Esophagus squamous epithelium (tissue), 5 donors: Measurements from ENCODE around the gene KBTBD12. TPM values are rescaled to one million over a fixed set of nuclear protein-coding genes. Genes with fewer than 3 reads are reported as not detected.

Source experiments
- DNase-seq: peaks from one replicate; lab custom pipeline; 2025; lab: John Stamatoyannopoulos, UW
- H3K27ac ChIP-seq, 4 donors: fragments of 200-600 bp; sonication (generic); one replicate each; pipeline ENCODE4 v1.5.1; 2016 to 2019; ENCODE audit warnings: mild to moderate bottlenecking in 1 of 4
- H3K27me3 ChIP-seq, 4 donors: fragments of 200-600 bp; sonication (generic); 1 replicate in 3 of 4; 2 replicates in 1 of 4; pipeline versions ENCODE4 v1.5.1 to v1.6.0; 2017 to 2021; ENCODE audit warnings: antibody characterized with exemption in 1 of 4
- H3K36me3 ChIP-seq, 3 donors: fragments of 200-600 bp; sonication (generic); one replicate each; pipeline ENCODE4 v1.5.1; 2016 to 2019
- H3K4me1 ChIP-seq, 3 donors: fragments of 200-600 bp; sonication (generic); one replicate each; pipeline ENCODE4 v1.5.1; 2017 to 2019
- H3K4me3 ChIP-seq, 4 donors: fragments of 200-600 bp; sonication (generic); 1 replicate in 3 of 4; 2 replicates in 1 of 4; pipeline ENCODE4 v1.5.1; 2016 to 2019; ENCODE audit warnings: mild to moderate bottlenecking in 2 of 4, moderate library complexity in 1 of 4
- H3K9me3 ChIP-seq, 3 donors: fragments of 200-600 bp; sonication (generic); one replicate each; pipeline ENCODE4 v1.5.1; 2016 to 2019
- POLR2A ChIP-seq, 4 donors: fragments of 450-650 bp; IDR thresholded peaks; one replicate each; pipeline ENCODE4 v1.6.1; 2017; ENCODE audit warnings: antibody characterized with exemption in 4 of 4, mild to moderate bottlenecking in 4 of 4, moderate library complexity in 3 of 4
- WGBS, 2 donors: methylation state at CpG; one replicate each; pipeline ENCODE4 v1.1.5; 2018; 5-methylcytosine and 5-hydroxymethylcytosine counted together
- intact Hi-C: fragments of 100-400 bp; cut with DNase I; formaldehyde crosslinking; loops from one replicate; pipeline ENCODE4 v1.15.0; 2022
- total RNA-seq, 4 donors: library from RNA; depleted of rRNA; stranded (reverse); fragments of >200 nt; gene quantifications; one replicate each; pipeline ENCODE4 v1.1.0, GENCODE V29; 2016
- TF ChIP-seq, protein P1 (sequence below), 6 experiments: fragments of 450-650 bp in 4 of 6; fragments of 200-600 bp in 2 of 6; sonication (generic) in 2 of 6; IDR thresholded peaks; one replicate each; pipeline ENCODE4 v1.5.1; 2016 to 2019; ENCODE audit warnings: antibody characterized with exemption in 6 of 6, mild to moderate bottlenecking in 4 of 6, moderate library complexity in 4 of 6
- donor health status: DM: yes; HTN: yes; CAD: no.

KBTBD12 gene
- total RNA-seq, 4 donors from 2014 or later, result 0.38 TPM; not detected in 2

DNA sequence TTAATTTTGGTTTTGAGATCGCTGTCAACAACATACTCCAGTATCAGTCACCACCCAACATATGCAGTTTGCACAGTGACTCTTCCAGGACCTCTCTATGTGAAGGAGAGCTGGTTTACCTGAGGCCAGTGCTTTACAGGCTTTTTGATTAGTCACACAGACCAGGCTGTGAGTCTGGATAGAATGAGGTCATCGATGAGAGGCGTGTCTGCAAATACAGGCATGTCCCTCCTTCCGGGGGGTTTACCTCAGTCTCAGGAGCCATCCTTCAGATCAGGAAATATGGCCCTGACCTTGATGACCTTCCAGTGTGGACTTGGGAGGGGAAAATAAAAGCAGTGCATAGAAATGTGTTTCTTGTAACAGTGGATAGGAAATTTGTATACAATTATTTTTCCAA is 46.9 kb downstream of the KBTBD12 start:
- WGBS, 2 donors, result 35 to 45% methylated on average over 4 of the region's 4 CpGs
- Histone ChIP-seq H3K4me1 (peaks cover 0 to 24% (median 0%) of the 10 kb centered on the region in 3 donors), H3K27me3 (peaks cover 0 to 5% (median 0%) of the 10 kb centered on the region in 4 donors), H3K36me3 (no peaks in the 10 kb centered on the region), H3K4me3 (no peak overlapping the region), H3K27ac (peak overlapping the region in 2 of 4 donors; percentile 57 to 68), H3K9me3 (no peaks in the 10 kb centered on the region)
- TF ChIP-seq POLR2A (IDR thresholded peaks at IDR 0.05), result no peak
- TF ChIP-seq, protein P1, sequence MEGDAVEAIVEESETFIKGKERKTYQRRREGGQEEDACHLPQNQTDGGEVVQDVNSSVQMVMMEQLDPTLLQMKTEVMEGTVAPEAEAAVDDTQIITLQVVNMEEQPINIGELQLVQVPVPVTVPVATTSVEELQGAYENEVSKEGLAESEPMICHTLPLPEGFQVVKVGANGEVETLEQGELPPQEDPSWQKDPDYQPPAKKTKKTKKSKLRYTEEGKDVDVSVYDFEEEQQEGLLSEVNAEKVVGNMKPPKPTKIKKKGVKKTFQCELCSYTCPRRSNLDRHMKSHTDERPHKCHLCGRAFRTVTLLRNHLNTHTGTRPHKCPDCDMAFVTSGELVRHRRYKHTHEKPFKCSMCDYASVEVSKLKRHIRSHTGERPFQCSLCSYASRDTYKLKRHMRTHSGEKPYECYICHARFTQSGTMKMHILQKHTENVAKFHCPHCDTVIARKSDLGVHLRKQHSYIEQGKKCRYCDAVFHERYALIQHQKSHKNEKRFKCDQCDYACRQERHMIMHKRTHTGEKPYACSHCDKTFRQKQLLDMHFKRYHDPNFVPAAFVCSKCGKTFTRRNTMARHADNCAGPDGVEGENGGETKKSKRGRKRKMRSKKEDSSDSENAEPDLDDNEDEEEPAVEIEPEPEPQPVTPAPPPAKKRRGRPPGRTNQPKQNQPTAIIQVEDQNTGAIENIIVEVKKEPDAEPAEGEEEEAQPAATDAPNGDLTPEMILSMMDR (IDR thresholded peaks at IDR 0.05), result no peak
- intact Hi-C loops, result no loop called here
- DNase-seq, result no peak

DNA sequence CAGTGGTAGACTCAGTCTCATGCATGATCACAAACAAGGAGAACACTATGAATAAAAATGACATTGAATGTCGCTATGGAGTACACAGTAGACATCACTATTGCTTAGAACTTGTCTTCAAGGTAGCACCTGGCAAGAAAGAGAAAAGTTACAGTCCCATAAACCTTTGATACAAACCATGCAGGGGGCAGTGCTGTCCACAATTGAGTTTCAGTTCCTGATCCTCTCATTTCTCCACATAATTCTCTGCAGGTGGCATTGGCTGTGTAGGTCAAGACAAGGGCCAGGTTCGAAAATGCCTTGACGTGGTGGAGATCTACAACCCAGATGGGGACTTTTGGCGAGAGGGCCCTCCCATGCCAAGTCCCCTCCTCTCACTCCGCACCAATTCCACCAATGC is 47.9 kb downstream of the KBTBD12 start:
- H3K4me1 ChIP-seq, result peaks cover 0 to 24% (median 0%) of the 10 kb centered on the region in 3 donors
- H3K36me3 ChIP-seq, result no peaks in the 10 kb centered on the region
- DNase-seq, result no peak
- H3K27ac ChIP-seq, result no peak overlapping the region
- TF ChIP-seq POLR2A (IDR thresholded peaks at IDR 0.05), result no peak
- TF ChIP-seq, protein P1 (IDR thresholded peaks at IDR 0.05), result no peak
- WGBS, 2 donors, result 85 to 91% methylated on average over 5 of the region's 5 CpGs
- peaks cover 0 to 5% (median 0%) of the 10 kb centered on the region in 4 donors for H3K27me3 ChIP-seq
- H3K9me3 ChIP-seq, result no peaks in the 10 kb centered on the region
- H3K4me3 ChIP-seq, result no peak overlapping the region
- intact Hi-C loops, result no loop called here

DNA sequence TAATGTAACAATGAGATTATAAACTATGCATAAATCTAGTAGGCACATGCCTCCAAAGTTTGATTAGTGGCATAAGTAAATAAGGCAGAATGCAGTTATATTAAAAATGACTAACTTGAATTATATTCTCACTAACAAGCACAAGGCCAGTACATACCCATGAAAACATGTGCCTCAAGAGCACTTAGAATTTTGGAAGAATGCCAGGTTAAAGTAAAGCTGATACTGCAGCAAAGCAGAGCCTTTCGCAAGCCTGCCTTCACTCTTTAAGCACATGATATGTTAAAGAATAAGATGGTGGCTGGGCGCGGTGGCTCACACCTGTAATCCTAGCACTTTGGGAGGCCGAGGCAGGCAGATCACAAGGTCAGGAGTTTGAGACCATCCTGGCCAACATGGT is 49.0 kb downstream of the KBTBD12 start:
- 77 to 83% methylated on average over 4 of the region's 4 CpGs for WGBS, 2 donors
- TF ChIP-seq, protein P1 (IDR thresholded peaks at IDR 0.05), result no peak
- no peak for TF ChIP-seq POLR2A (IDR thresholded peaks at IDR 0.05)
- H3K36me3 ChIP-seq, result no peaks in the 10 kb centered on the region
- DNase-seq, result no peak
- H3K9me3 ChIP-seq, result no peaks in the 10 kb centered on the region
- no peak overlapping the region for H3K4me3 ChIP-seq
- no peak overlapping the region for H3K27ac ChIP-seq
- peaks cover 0 to 20% (median 0%) of the 10 kb centered on the region in 3 donors for H3K4me1 ChIP-seq
- peaks cover 0 to 5% (median 0%) of the 10 kb centered on the region in 4 donors for H3K27me3 ChIP-seq
- intact Hi-C loops, result no loop called here

DNA sequence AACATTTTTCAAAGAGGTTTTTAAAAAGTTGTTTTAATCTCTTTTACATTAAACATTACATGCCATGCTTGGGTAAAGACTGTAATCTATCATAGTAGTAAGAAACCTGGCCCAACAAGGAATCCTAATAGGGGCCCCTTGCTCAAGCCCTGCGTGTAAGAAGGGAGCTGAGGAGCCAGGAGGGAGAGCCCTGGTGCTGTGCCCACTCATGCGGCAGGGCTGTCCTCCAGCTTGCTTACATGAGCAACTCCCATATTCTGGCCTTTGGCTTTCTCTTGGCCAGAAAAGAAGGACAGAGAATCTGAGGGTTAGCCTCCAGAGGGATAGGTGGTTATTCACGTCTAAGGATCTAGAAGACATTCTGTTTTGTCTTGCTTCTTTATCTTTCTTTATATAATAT is 49.8 kb downstream of the KBTBD12 start:
- Histone ChIP-seq H3K4me3 (no peak overlapping the region), H3K36me3 (no peaks in the 10 kb centered on the region), H3K27ac (no peak overlapping the region), H3K4me1 (peaks cover 0 to 13% (median 0%) of the 10 kb centered on the region in 3 donors), H3K9me3 (no peaks in the 10 kb centered on the region), H3K27me3 (peaks cover 0 to 5% (median 0%) of the 10 kb centered on the region in 4 donors)
- DNase-seq, result no peak
- intact Hi-C loops, result no loop called here
- no peak for TF ChIP-seq POLR2A (IDR thresholded peaks at IDR 0.05)
- TF ChIP-seq, protein P1 (IDR thresholded peaks at IDR 0.05), result no peak
- 61 to 63% methylated on average over 3 of the region's 3 CpGs for WGBS, 2 donors

DNA sequence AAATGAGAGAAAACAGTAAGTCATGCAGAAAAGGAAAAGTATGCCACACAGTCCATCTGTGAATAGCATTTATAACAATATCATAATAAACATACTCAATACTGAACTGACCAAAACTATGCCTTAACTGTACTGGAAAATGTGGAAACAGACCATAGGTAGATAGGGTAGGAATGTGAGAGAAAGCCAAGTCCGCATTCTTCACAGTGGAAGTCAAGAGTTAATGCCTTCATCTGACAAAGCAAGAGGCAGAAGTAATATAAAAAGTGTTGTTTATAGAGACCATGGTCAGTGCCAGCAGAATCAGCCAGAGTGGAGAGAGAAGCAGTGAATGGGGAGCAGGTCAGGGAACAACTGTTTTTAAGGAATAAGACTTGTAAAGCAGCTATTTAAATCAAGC is 52.3 kb downstream of the KBTBD12 start:
- DNase-seq, result no peak
- peaks cover 0 to 10% (median 0%) of the 10 kb centered on the region in 4 donors for H3K27me3 ChIP-seq
- intact Hi-C loops, result no loop called here
- H3K36me3 ChIP-seq, result no peaks in the 10 kb centered on the region
- H3K4me1 ChIP-seq, result no peaks in the 10 kb centered on the region
- H3K27ac ChIP-seq, result no peak overlapping the region
- WGBS, 2 donors, result 77 to 87% methylated on average over 1 of the region's 1 CpG
- H3K9me3 ChIP-seq, result no peaks in the 10 kb centered on the region
- no peak overlapping the region for H3K4me3 ChIP-seq
- TF ChIP-seq POLR2A (IDR thresholded peaks at IDR 0.05), result no peak
- TF ChIP-seq, protein P1 (IDR thresholded peaks at IDR 0.05), result no peak
